PFSK-1 (cell line): ENCODE results near the gene SEZ6.

Experiments
- FOXP2 ChIP-seq: optimal IDR thresholded peaks from 2 replicates; pipeline ENCODE3; 2011; ENCODE audit warnings: borderline replicate concordance, control low read depth, inconsistent platforms; ENCODE audit not compliant: insufficient read depth; ENCODE audit errors: extremely low read length, extremely low read depth
- POLR2AphosphoS5 ChIP-seq: IDR thresholded peaks from 2 replicates; pipeline ENCODE4 v1.6.1; 2012; ENCODE audit warnings: low read depth, mild to moderate bottlenecking, control low read depth, low read length, moderate library complexity
- REST ChIP-seq, 2 experiments: IDR thresholded peaks; 2 replicates each; pipeline versions ENCODE4 v1.6.1 to v1.8.0; 2011 to 2012; ENCODE audit warnings: low read depth in 2 of 2, low read length in 2 of 2, control low read depth in 1 of 2, inconsistent platforms in 1 of 2, mild to moderate bottlenecking in 1 of 2, moderate library complexity in 1 of 2; ENCODE audit not compliant: insufficient read depth in 1 of 2
- SIN3A ChIP-seq: IDR thresholded peaks from 2 replicates; pipeline ENCODE4 v1.6.1; 2012; ENCODE audit warnings: mild to moderate bottlenecking, low read length, moderate library complexity, borderline replicate concordance; ENCODE audit not compliant: insufficient read depth
- TAF1 ChIP-seq: IDR thresholded peaks from 2 replicates; pipeline ENCODE4 v1.6.1; 2012; ENCODE audit warnings: low read length, control low read depth, borderline replicate concordance; ENCODE audit not compliant: insufficient read depth

SEZ6 gene

GRCh38 chr17:28920201-28920600 is 85.6 kb downstream of the SEZ6 start:
- TF ChIP-seq FOXP2 (no peak), REST (IDR thresholded peaks at IDR 0.05; ENCODE audit: insufficient read depth in 1 of 2, low read depth in 2 of 2, low read length in 2 of 2) (no peak), TAF1 (no peak), POLR2AphosphoS5 (no peak), SIN3A (no peak)

- TF ChIP-seq TAF1 = no peak
- TF ChIP-seq REST (IDR thresholded peaks at IDR 0.05; ENCODE audit: insufficient read depth in 1 of 2, low read depth in 2 of 2, low read length in 2 of 2) = no peak
- TF ChIP-seq SIN3A = no peak
- TF ChIP-seq POLR2AphosphoS5 = no peak
- TF ChIP-seq FOXP2 = no peak
Observed at GRCh38 chr17:28918295-28918694, 87.5 kb downstream of the SEZ6 start.

- TF ChIP-seq SIN3A (no peak), FOXP2 (no peak), POLR2AphosphoS5 (no peak), REST (IDR thresholded peaks at IDR 0.05; ENCODE audit: insufficient read depth in 1 of 2, low read depth in 2 of 2, low read length in 2 of 2) (no peak), TAF1 (no peak)
Observed at GRCh38 chr17:28917465-28917864, 88.4 kb downstream of the SEZ6 start.

- TF ChIP-seq POLR2AphosphoS5 = no peak
- TF ChIP-seq TAF1 = no peak
- TF ChIP-seq FOXP2 = no peak
- TF ChIP-seq REST (IDR thresholded peaks at IDR 0.05; ENCODE audit: insufficient read depth in 1 of 2, low read depth in 2 of 2, low read length in 2 of 2) = no peak
- no peak for TF ChIP-seq SIN3A
Observed at GRCh38 chr17:28917029-28917428, 88.8 kb downstream of the SEZ6 start.

GRCh38 chr17:28916302-28916934 is 89.4 kb downstream of the SEZ6 start:
- TF ChIP-seq REST (IDR thresholded peaks at IDR 0.05; ENCODE audit: insufficient read depth in 1 of 2, low read depth in 2 of 2, low read length in 2 of 2) (no peak), FOXP2 (no peak), TAF1 (no peak), SIN3A (no peak), POLR2AphosphoS5 (no peak)
